Measurements from ENCODE around the gene CCDC178.

CCDC178 gene

DNA sequence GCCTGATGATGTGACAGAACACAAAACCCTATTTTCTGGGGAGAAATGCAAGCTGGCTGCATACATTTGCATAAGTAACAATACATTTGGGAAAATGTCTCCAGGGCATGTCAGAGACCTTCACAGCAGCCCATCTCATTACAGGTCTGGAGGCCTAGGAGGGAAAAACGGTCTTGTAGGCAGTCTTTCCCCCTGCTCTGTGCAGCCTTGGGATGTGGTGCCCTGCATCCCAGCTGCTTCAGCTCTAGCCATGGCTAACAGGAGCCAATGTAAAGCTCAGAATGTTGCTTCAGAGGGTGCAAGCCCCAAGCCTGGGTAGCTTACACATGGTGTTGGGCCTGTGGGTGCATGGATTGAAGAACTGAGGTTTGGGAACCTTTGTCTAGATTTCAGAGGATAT, 133.0 kb downstream of the CCDC178 start:
- TF ChIP-seq ZFX (IDR thresholded peaks at IDR 0.05): no peak
- TF ChIP-seq, protein P1, sequence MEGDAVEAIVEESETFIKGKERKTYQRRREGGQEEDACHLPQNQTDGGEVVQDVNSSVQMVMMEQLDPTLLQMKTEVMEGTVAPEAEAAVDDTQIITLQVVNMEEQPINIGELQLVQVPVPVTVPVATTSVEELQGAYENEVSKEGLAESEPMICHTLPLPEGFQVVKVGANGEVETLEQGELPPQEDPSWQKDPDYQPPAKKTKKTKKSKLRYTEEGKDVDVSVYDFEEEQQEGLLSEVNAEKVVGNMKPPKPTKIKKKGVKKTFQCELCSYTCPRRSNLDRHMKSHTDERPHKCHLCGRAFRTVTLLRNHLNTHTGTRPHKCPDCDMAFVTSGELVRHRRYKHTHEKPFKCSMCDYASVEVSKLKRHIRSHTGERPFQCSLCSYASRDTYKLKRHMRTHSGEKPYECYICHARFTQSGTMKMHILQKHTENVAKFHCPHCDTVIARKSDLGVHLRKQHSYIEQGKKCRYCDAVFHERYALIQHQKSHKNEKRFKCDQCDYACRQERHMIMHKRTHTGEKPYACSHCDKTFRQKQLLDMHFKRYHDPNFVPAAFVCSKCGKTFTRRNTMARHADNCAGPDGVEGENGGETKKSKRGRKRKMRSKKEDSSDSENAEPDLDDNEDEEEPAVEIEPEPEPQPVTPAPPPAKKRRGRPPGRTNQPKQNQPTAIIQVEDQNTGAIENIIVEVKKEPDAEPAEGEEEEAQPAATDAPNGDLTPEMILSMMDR (conservative IDR thresholded peaks at IDR 0.05): no peak
- no peak overlapping the region for H3K27ac ChIP-seq

DNA sequence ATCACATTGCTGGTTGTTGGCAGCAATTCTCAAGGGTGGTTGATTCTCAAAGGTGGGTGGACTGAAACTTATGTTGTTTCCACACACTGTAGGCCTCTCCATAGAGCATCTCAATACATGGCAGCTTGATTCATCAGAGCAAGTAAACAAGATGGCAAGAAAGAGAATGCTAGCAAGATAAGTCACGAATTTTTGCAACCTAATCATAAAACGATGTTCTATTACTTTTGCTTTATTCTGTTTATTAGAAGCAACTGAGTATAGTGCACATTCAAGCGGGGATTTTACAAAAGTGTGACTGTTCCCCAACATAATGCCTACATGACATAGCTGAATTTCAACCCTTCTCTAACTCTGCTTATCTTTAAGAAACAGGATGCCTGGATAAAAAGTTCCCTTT, 136.2 kb downstream of the CCDC178 start:
- H3K27ac ChIP-seq: no peak overlapping the region
- TF ChIP-seq, protein P1 (conservative IDR thresholded peaks at IDR 0.05): no peak
- no peak for TF ChIP-seq ZFX (IDR thresholded peaks at IDR 0.05)

DNA sequence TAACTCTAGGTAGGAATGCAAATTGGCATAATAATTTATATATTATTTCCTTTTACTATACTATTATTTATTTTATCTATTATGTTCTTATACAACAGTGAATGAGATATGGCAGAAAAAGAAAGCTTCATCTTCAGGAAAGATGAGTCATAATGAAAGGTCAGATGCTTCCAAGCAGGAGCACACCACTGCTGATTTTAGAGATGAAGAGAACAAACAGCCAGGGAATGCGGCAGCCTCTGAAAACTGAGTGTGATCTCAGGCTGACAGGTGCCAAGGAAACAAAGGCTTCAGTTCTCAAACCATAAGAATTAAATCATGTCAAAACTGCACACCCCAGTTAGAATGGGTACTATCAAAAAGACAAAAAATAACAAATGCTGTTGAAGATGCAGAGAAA, 149.0 kb downstream of the CCDC178 start:
- TF ChIP-seq, protein P1 (conservative IDR thresholded peaks at IDR 0.05): no peak
- TF ChIP-seq ZFX (IDR thresholded peaks at IDR 0.05): no peak
- H3K27ac ChIP-seq: no peak overlapping the region

DNA sequence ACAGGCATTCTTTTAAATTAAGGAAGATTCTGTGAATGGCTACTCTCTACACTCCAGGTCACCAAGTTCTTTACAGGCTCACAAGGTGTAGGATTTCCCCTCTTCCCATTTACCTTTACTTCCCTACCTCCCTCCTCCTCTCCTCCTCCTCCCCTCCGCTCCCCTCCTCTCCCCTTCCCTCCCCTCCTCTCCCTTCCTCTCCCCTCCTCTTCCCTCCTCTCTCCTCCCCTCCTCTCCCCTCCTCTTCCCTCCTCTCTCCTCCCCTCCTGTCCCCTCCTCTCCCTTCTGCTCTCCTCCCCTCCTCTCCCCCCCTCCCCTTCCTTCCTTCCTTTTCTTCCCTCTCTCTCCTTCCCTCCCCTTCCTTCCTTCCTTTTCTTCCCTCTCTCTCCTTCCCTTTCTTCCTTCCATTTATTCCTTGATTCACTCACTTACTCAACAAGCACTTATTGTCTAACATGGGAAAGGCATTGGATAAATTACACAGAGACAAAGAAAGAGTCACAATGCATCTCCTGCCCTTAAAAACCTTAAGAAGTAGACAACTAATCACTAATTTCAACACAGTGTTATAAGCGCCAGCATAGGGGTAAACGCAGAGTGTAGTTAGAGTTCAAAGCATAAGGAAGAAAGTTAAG, 152.3 kb downstream of the CCDC178 start:
- TF ChIP-seq, protein P1 (conservative IDR thresholded peaks at IDR 0.05): no peak
- no peak for TF ChIP-seq ZFX (IDR thresholded peaks at IDR 0.05)

DNA sequence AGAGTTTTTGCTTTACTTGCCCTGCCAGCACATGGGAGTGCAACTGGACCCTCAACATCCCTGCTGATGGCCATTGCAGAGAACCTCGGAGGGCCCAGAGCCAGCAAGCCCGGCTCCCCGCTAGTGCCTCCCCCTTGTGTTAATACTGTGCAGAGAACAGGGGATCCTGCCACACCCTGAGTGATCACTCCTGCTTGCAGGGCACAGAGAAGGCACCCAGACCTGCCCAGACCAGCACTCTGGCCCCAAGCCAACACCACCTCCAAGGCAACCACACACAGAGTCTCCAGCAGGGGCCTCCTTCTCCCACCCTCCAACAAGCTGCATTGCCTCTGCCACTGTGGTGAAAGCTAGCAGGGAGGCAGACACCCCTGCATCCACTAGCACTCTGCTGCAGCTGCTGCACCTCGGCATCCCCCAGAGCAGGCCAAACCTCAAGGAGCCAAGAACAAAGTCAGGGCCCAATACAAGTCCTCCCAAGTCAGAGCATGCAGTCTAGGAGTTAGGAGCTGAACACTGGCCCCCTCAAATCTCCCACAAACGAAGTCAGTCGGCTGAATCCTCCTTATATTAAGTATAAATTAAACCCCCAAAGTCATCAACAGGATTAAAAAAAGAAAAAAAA, 157.7 kb downstream of the CCDC178 start:
- H3K27ac ChIP-seq: no peak overlapping the region
- TF ChIP-seq ZFX (IDR thresholded peaks at IDR 0.05): no peak
- TF ChIP-seq, protein P1 (conservative IDR thresholded peaks at IDR 0.05): no peak

More for the DNA sequence above, 152.3 kb downstream of the CCDC178 start:
- no peak overlapping the region for H3K27ac ChIP-seq

DNA sequence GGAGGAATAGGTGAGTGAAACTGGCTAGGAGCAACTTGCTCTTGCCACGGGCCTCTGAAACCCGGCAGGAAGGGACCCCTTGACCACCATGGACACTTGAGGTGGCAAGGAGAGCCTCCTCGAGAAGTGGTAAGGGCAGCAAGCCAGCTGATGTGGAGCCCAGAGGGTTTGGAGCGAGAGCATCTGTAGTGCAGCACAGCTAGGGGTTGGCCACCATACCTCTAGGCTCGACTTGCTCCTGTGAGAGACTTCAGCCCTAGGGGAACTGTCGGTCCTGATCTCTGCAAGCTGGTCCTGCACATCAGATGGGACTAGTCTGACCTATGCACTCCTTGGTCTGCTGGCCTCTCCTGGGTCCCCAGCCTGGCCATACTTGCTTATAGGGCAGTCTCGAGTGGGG, 158.4 kb downstream of the CCDC178 start:
- TF ChIP-seq ZFX (IDR thresholded peaks at IDR 0.05): no peak
- TF ChIP-seq, protein P1 (conservative IDR thresholded peaks at IDR 0.05): no peak
- no peak overlapping the region for H3K27ac ChIP-seq

DNA sequence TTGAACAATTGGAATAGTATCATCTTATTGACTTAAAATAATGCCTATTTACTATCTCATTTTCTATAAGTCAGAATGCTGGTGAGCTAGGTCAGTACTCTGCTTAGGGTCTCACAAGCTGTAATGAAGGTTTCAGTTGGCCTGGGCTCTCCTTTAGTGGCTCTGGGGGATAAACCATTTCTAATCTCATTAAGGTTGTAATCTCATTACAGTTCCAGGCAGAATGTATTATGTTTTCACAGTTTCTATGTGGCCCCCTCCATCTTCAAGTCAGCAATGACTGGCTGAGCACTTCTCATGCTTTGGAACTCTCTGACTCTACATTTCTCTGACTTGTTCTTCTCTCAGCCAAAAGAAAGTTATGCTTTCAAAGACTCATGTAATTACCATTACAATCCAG, 163.1 kb downstream of the CCDC178 start:
- no peak overlapping the region for H3K27ac ChIP-seq
- TF ChIP-seq ZFX (IDR thresholded peaks at IDR 0.05): no peak
- TF ChIP-seq, protein P1 (conservative IDR thresholded peaks at IDR 0.05): no peak
